ENCODE data around the gene SGTA. TPM values are rescaled to one million over a fixed set of nuclear protein-coding genes. Genes with fewer than 3 reads are reported as not detected.

SGTA gene
- total RNA-seq, 1 donor from 2014 or later, result 67.3 TPM

GRCh38 chr19:2782329-2782935 is 641 bp downstream of the SGTA start:
- H3K4me1 Mint-ChIP-seq (ENCODE audit: low read depth), result peaks cover 30% of the 10 kb centered on the region

DNA sequence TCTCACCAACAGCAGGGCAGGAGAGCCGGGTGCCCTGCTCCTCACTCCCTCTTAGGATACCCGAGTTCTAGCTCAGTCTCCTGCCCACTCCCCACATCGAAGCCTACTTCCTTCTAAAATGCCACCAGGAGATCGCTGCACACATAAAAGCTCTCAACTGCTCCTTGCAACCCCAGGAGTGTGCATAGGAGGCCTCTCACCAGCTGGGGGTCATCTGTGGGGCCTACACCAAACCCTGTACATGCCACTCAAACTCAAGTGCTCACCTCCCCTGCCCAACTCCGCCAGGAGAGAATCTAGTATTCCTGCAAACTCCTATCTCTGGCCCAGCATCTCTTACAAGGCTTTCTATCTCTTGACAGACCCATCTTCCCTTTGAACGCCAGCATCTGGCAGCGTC is 2.8 kb downstream of the SGTA start:
- Mint-ChIP-seq H3K4me1 (ENCODE audit: low read depth) (peaks cover 37% of the 10 kb centered on the region), H3K27me3 (ENCODE audit: low read depth) (no peaks in the 10 kb centered on the region), H3K27ac (no peak overlapping the region), H3K4me3 (ENCODE audit: low read depth) (peak overlapping the region; percentile 20), H3K36me3 (ENCODE audit: low read depth) (peaks cover 30% of the 10 kb centered on the region), H3K9me3 (no peaks in the 10 kb centered on the region)
- DNase-seq (ENCODE audit: low spot score), result no peak
- intact Hi-C loops (cut with micrococcal nuclease), result no loop called here

More at GRCh38 chr19:2782329-2782935, 641 bp downstream of the SGTA start:
- intact Hi-C loops (cut with micrococcal nuclease), result no loop called here
- DNase-seq (ENCODE audit: low spot score), result no peak
- H3K27me3 Mint-ChIP-seq (ENCODE audit: low read depth), result no peaks in the 10 kb centered on the region
- H3K9me3 Mint-ChIP-seq, result no peaks in the 10 kb centered on the region
- H3K27ac Mint-ChIP-seq, result peak overlapping the region; percentile 95
- H3K36me3 Mint-ChIP-seq (ENCODE audit: low read depth), result peaks cover 26% of the 10 kb centered on the region
- H3K4me3 Mint-ChIP-seq (ENCODE audit: low read depth), result peak overlapping the region; percentile 93

DNA sequence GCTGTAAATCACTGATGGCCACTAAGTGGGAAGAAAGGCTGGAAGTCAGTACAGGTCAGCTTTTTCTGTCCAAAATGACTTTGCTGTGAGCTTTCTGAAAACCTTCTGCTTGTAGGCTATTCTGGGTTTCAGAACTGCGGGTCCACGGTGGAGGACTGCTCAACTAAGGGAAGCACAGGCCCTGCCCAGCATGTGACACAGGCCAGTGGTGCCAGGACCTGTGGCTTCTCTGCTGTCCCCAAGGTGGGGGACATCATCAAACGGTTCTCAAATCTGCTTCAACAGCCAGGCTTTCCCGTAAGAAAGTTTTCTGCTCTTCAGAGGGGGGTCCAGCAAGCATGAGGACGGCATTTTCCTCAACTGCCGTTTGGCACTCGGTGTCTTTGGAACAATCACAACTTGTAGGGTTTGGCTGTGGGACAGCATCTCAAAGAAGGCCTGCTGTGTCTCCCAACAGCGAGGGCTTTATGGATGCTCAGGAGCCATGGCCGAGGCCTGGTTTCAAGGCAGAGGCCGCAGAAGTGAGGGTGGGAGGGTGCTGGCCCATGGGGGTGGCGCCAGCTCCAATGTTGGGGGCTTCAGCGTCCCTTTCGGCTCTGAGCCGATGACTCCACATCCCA is 3.8 kb downstream of the SGTA start:
- peaks cover 47% of the 10 kb centered on the region for H3K4me1 Mint-ChIP-seq (ENCODE audit: low read depth)
- H3K36me3 Mint-ChIP-seq (ENCODE audit: low read depth), result peaks cover 34% of the 10 kb centered on the region
- H3K9me3 Mint-ChIP-seq, result no peaks in the 10 kb centered on the region
- H3K27ac Mint-ChIP-seq, result no peak overlapping the region
- no peak overlapping the region for H3K4me3 Mint-ChIP-seq (ENCODE audit: low read depth)
- intact Hi-C loops (cut with micrococcal nuclease), result no loop called here
- H3K27me3 Mint-ChIP-seq (ENCODE audit: low read depth), result no peaks in the 10 kb centered on the region
- no peak for DNase-seq (ENCODE audit: low spot score)

GRCh38 chr19:2777952-2778683 is 5.0 kb downstream of the SGTA start:
- peaks cover 41% of the 10 kb centered on the region for H3K4me1 Mint-ChIP-seq (ENCODE audit: low read depth)
- no peak overlapping the region for H3K27ac Mint-ChIP-seq
- DNase-seq (ENCODE audit: low spot score), result no peak
- peaks cover 34% of the 10 kb centered on the region for H3K36me3 Mint-ChIP-seq (ENCODE audit: low read depth)
- no peaks in the 10 kb centered on the region for H3K9me3 Mint-ChIP-seq
- intact Hi-C loops (cut with micrococcal nuclease), result no loop called here
- no peak overlapping the region for H3K4me3 Mint-ChIP-seq (ENCODE audit: low read depth)
- no peaks in the 10 kb centered on the region for H3K27me3 Mint-ChIP-seq (ENCODE audit: low read depth)

- H3K9me3 Mint-ChIP-seq, result no peaks in the 10 kb centered on the region
- intact Hi-C loops (cut with micrococcal nuclease), result no loop called here
- H3K4me1 Mint-ChIP-seq (ENCODE audit: low read depth), result peaks cover 32% of the 10 kb centered on the region
- no peaks in the 10 kb centered on the region for H3K27me3 Mint-ChIP-seq (ENCODE audit: low read depth)
- H3K4me3 Mint-ChIP-seq (ENCODE audit: low read depth), result peak overlapping the region; percentile 76
- peaks cover 31% of the 10 kb centered on the region for H3K36me3 Mint-ChIP-seq (ENCODE audit: low read depth)
- peak; percentile 67 for DNase-seq (ENCODE audit: low spot score)
- H3K27ac Mint-ChIP-seq, result peak overlapping the region; percentile 92
These were observed 7.3 kb downstream of the SGTA start for GRCh38 chr19:2775556-2776430.

GRCh38 chr19:2774953-2775555 is 8.0 kb downstream of the SGTA start:
- intact Hi-C loops (cut with micrococcal nuclease), result no loop called here
- H3K27me3 Mint-ChIP-seq (ENCODE audit: low read depth), result no peaks in the 10 kb centered on the region
- H3K36me3 Mint-ChIP-seq (ENCODE audit: low read depth), result peaks cover 29% of the 10 kb centered on the region
- DNase-seq (ENCODE audit: low spot score), result no peak
- H3K9me3 Mint-ChIP-seq, result no peaks in the 10 kb centered on the region
- peak overlapping the region; percentile 92 for H3K27ac Mint-ChIP-seq
- H3K4me3 Mint-ChIP-seq (ENCODE audit: low read depth), result peak overlapping the region; percentile 76
- peaks cover 28% of the 10 kb centered on the region for H3K4me1 Mint-ChIP-seq (ENCODE audit: low read depth)

- H3K27ac Mint-ChIP-seq, result peak overlapping the region; percentile 42
- intact Hi-C loops (cut with micrococcal nuclease), result no loop called here
- H3K36me3 Mint-ChIP-seq (ENCODE audit: low read depth), result peaks cover 27% of the 10 kb centered on the region
- no peak overlapping the region for H3K4me3 Mint-ChIP-seq (ENCODE audit: low read depth)
- peaks cover 27% of the 10 kb centered on the region for H3K4me1 Mint-ChIP-seq (ENCODE audit: low read depth)
- no peak for DNase-seq (ENCODE audit: low spot score)
- H3K9me3 Mint-ChIP-seq, result no peaks in the 10 kb centered on the region
- H3K27me3 Mint-ChIP-seq (ENCODE audit: low read depth), result no peaks in the 10 kb centered on the region
These were observed 8.9 kb downstream of the SGTA start for GRCh38 chr19:2774083-2774679.

DNA sequence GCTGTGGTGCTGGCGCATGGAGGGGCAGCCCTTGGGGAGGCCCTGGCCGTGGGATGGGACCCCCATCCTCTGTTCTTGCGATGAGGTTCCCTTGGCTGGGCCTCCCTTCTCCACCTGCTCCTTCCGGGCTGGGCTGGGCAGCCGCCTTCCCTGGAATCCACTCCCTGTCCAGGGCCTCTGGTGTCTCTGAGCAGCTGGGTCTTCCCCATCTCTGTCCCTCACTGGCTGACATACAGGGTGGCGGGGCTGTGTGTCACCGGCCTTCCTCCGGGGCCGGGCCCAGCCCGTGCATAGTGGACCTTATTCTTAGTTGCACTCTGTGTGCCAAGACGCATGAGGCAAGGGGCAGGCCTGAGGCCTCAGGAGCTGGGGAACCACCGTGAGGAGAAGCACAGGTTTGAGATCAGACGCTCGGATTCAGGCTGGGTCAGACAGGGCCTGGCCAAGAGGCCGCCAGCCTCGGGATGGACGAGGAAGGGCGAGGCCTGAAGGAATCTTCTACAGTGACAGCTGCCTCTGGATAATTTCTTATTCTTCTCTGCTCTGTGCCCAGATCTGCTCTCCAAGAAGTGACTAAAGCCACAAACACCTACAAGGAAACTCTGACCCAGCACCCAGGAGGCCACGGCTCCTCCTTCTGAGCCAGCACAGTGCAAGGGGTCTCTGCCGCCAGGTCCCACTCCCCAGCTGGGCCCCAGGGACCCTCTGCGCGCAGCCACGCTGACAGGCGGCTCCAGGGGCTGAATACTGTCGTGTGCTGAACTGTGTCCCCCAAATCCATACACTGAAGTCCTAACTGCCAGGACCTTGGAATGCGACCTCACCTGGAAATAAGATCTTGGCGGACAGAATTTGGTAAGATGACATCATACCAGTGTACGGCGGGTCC is 11.0 kb downstream of the SGTA start:
- Mint-ChIP-seq H3K9me3 (no peaks in the 10 kb centered on the region), H3K4me3 (ENCODE audit: low read depth) (no peak overlapping the region), H3K4me1 (ENCODE audit: low read depth) (peaks cover 27% of the 10 kb centered on the region), H3K27me3 (ENCODE audit: low read depth) (no peaks in the 10 kb centered on the region), H3K27ac (peak overlapping the region; percentile 33), H3K36me3 (ENCODE audit: low read depth) (peaks cover 23% of the 10 kb centered on the region)
- no peak for DNase-seq (ENCODE audit: low spot score)
- intact Hi-C loops (cut with micrococcal nuclease), result no loop called here

- no peak overlapping the region for H3K27ac Mint-ChIP-seq
- no peaks in the 10 kb centered on the region for H3K27me3 Mint-ChIP-seq (ENCODE audit: low read depth)
- no peak for DNase-seq (ENCODE audit: low spot score)
- peaks cover 14% of the 10 kb centered on the region for H3K4me1 Mint-ChIP-seq (ENCODE audit: low read depth)
- H3K4me3 Mint-ChIP-seq (ENCODE audit: low read depth), result no peak overlapping the region
- intact Hi-C loops (cut with micrococcal nuclease), result no loop called here
- peaks cover 15% of the 10 kb centered on the region for H3K36me3 Mint-ChIP-seq (ENCODE audit: low read depth)
- H3K9me3 Mint-ChIP-seq, result no peaks in the 10 kb centered on the region
These were observed 12.7 kb downstream of the SGTA start for GRCh38 chr19:2770055-2771013.

DNA sequence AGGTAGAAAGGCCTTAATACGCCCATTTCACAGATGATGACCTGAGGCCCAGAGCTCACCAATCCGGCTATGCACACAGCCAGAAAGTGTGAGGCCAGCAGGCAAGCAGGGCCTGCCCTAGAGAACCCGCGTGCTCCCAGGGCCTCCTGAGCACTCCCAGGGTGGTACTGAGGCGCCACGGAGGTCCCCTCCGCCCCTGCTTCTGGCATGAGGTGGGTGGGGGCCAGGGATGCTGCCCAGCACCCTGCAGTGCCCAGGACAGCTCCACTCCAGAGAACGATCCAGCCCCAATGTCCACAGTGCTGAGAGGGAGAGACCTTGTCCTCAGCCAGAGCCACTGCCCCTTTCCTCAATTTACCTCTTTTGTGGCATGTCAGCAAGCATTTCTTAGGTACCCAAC is 13.9 kb downstream of the SGTA start:
- no peaks in the 10 kb centered on the region for H3K9me3 Mint-ChIP-seq
- peaks cover 4% of the 10 kb centered on the region for H3K4me1 Mint-ChIP-seq (ENCODE audit: low read depth)
- H3K4me3 Mint-ChIP-seq (ENCODE audit: low read depth), result no peak overlapping the region
- intact Hi-C loops (cut with micrococcal nuclease), result no loop called here
- H3K36me3 Mint-ChIP-seq (ENCODE audit: low read depth), result peaks cover 17% of the 10 kb centered on the region
- no peak overlapping the region for H3K27ac Mint-ChIP-seq
- no peak for DNase-seq (ENCODE audit: low spot score)
- no peaks in the 10 kb centered on the region for H3K27me3 Mint-ChIP-seq (ENCODE audit: low read depth)

All from activated T-helper 2 cell treated with anti-CD3 and anti-CD28 coated beads, Interferon-gamma antibody, Interleukin-2, Interleukin-4, amounts not matched to agents 10 μg/mL and 5 μg/mL and 100 μg/mL, durations not matched to agents 14 hours and 24 hours and 36 hours (primary cell).